ENCODE data around the gene PIP4K2C.

DNA sequence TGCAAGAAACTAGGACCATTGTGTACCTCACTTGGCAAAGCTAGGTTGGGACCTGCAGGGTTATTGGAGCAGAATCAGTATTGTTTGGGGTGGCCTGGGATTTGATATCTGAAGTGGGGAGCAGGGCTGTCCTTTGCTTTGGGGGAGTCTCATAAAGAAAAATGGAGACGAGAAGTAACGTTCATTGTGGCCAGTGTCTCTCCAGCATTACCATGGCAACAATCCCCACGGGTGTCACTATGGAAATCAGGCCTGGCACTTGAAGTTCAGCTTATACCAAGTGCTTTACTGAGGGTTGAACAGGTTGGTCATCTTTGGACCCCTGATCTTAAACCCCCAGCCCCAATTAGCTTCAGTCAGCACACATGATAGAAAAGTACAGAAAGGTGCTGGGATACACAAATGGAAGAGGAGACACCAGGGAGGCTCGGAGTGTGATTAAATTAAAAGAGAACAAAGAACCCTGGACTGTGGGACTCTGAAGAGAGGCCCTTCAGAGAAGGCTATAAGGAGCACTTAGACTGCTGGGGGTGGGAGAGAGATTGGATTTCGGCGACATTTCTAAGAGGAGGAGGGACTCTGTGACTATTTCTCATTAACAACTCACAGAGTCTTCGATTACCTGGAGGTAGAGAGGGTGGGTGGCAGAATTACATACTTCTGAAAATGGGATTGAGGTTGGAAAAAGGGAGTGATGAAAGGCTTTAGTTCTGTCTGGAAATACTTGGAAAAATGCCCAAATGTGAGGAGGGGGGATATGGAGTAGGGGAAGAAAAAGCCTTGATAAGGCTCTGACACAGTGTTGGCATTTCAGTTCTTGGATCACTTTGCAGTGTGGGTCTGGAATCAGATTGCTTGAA is 37.4 kb upstream of the PIP4K2C start:
- TF ChIP-seq POLR2AphosphoS5 (IDR thresholded peaks at IDR 0.05) (no peak), POLR2A (IDR thresholded peaks at IDR 0.05) (no peak), EP300 (IDR thresholded peaks at IDR 0.05) (no peak)
- TF ChIP-seq, protein P1, sequence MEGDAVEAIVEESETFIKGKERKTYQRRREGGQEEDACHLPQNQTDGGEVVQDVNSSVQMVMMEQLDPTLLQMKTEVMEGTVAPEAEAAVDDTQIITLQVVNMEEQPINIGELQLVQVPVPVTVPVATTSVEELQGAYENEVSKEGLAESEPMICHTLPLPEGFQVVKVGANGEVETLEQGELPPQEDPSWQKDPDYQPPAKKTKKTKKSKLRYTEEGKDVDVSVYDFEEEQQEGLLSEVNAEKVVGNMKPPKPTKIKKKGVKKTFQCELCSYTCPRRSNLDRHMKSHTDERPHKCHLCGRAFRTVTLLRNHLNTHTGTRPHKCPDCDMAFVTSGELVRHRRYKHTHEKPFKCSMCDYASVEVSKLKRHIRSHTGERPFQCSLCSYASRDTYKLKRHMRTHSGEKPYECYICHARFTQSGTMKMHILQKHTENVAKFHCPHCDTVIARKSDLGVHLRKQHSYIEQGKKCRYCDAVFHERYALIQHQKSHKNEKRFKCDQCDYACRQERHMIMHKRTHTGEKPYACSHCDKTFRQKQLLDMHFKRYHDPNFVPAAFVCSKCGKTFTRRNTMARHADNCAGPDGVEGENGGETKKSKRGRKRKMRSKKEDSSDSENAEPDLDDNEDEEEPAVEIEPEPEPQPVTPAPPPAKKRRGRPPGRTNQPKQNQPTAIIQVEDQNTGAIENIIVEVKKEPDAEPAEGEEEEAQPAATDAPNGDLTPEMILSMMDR (IDR thresholded peaks at IDR 0.05), result no peak
